Transverse colon (tissue), 4 donors: ENCODE results near the gene SELENOV.

Source experiments
- CTCF ChIP-seq, 5 experiments: fragments of 200-600 bp in 3 of 5; fragments of 450-650 bp in 2 of 5; sonication (generic) in 3 of 5; IDR thresholded peaks; 1 replicate in 2 of 5; 2 replicates in 3 of 5; pipeline ENCODE4 v1.5.1; 2016 to 2017; ENCODE audit warnings: antibody characterized with exemption in 5 of 5, inconsistent platforms in 3 of 5, mild to moderate bottlenecking in 2 of 5, moderate library complexity in 1 of 5
- EP300 ChIP-seq: sonication (generic); formaldehyde crosslinking; IDR thresholded peaks from one replicate; pipeline ENCODE4 v1.6.1; 2017; ENCODE audit warnings: antibody characterized with exemption, low read depth
- POLR2A ChIP-seq: fragments of 450-650 bp; IDR thresholded peaks from one replicate; pipeline ENCODE4 v1.6.1; 2016; ENCODE audit warnings: antibody characterized with exemption, mild to moderate bottlenecking, moderate library complexity
- POLR2AphosphoS5 ChIP-seq, 3 donors: sonication (generic); formaldehyde crosslinking; IDR thresholded peaks; one replicate each; pipeline ENCODE4 v1.6.1; 2016; ENCODE audit warnings: antibody characterized with exemption in 3 of 3

GRCh38 chr19:39506944-39507714 lies 7.8 kb upstream of the SELENOV start:
- TF ChIP-seq CTCF (IDR thresholded peaks at IDR 0.05) (no peak), POLR2A (no peak), POLR2AphosphoS5 (IDR thresholded peaks at IDR 0.05) (no peak), EP300 (no peak)
